ENCODE data around the gene PLEKHJ1. TPM values are rescaled to one million over a fixed set of nuclear protein-coding genes. Genes with fewer than 3 reads are reported as not detected.

The PLEKHJ1 gene
- total and polyA plus RNA-seq, 2 of the 13 experiments (the other 11 are each of a cell fraction or from before 2014, with no cell fraction given), result 70.5 to 130 TPM

DNA sequence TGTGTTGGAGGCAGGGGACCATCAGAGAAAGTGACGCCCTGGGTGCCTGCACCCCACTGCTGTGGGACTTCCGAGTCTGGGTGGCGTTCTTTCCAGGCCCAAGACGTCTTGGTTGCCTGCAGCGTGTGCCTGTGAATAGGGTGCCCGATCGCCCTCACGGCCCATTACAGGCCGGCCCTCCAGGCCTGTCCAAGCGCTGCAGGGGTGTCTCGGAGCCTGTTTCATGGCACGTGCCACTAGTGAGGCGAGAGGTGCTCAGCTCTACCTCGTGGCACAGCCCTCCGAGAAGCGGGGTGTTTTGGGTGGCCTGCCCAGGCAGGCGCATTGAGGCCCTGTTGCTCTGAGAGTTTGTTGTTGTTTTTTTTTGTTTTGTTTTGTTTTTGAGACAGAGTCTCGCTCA is 42.3 kb downstream of the PLEKHJ1 start:
- Histone ChIP-seq H3K36me3 (replicated peaks in 1 of 2; ENCODE audit: control insufficient read depth in 1 of 2, insufficient read depth in 2 of 2, low read length in 2 of 2) (peaks cover 42 to 71% of the 10 kb centered on the region in 2 experiments; a peak in 4 of 5 replicates), H3K4me2 (ENCODE audit: low read depth, low read length) (no peak overlapping the region), H3K27ac (ENCODE audit: extremely low read length, insufficient read depth, low read length) (no peak overlapping the region), H3K79me2 (ENCODE audit: insufficient read depth, low read length) (peaks cover 16% of the 10 kb centered on the region), H3K4me1 (ENCODE audit: insufficient read depth, low read length) (no peaks in the 10 kb centered on the region), H3K9me3 (ENCODE audit: low read length) (no peaks in the 10 kb centered on the region), H3K27me3 (ENCODE audit: control insufficient read depth in 1 of 2, insufficient read depth in 2 of 2, low read length in 2 of 2) (no peaks in the 10 kb centered on the region), H3K9ac (ENCODE audit: insufficient read depth, low read depth, low read length) (no peak overlapping the region), H4K20me1 (ENCODE audit: insufficient read depth, low read length) (peaks cover 8% of the 10 kb centered on the region; the same call in 1 of the 2 replicates), H2AFZ (ENCODE audit: low read length) (no peak overlapping the region), H3K4me3 (replicated peaks in 1 of 3; ENCODE audit: insufficient read depth in 1 of 3, low read depth in 2 of 3, low read length in 3 of 3) (no peak overlapping the region)
- WGBS (ENCODE audit: low lambda C conversion rate), result 100% methylated on average over 9 of the region's 18 CpGs
- ATAC-seq (no peak), DNase-seq (ENCODE audit: low spot score) (no peak), FAIRE-seq (no peak)
- intact Hi-C loops (cut with micrococcal nuclease; ENCODE audit: unreplicated experiment) (no loop called here), in situ Hi-C loops (cut with HindIII; ENCODE audit: extremely low pct_ligation_motif_present, low pct_unique_long_range_greater_than_20kb) (no loop called here)
- CTCF ChIA-PET (ENCODE audit: low intra/inter-chr PET ratio, low total read pairs), result no interaction called here
- no TSS peak for BruUV-seq (replicated peaks)
- POLR2A ChIA-PET, result no interaction called here
- TF ChIP-seq TGIF2 (CRISPR knock-in tag; IDR thresholded peaks at IDR 0.05) (no peak), RXRB (CRISPR knock-in tag; IDR thresholded peaks at IDR 0.05; ENCODE audit: borderline replicate concordance) (no peak), KAT7 (CRISPR knock-in tag; IDR thresholded peaks at IDR 0.05; ENCODE audit: borderline replicate concordance) (no peak), SIX4 (CRISPR knock-in tag; IDR thresholded peaks at IDR 0.05) (no peak), FOSL2 (CRISPR knock-in tag; IDR thresholded peaks at IDR 0.05) (no peak), ZNF546 (CRISPR knock-in tag; conservative IDR thresholded peaks at IDR 0.05) (no peak), BORCS8-MEF2B (CRISPR knock-in tag; IDR thresholded peaks at IDR 0.05) (no peak), ZFP1 (CRISPR knock-in tag; IDR thresholded peaks at IDR 0.05) (no peak), IRF9 (CRISPR knock-in tag; IDR thresholded peaks at IDR 0.05; ENCODE audit: borderline replicate concordance) (no peak), ZBTB39 (CRISPR knock-in tag; IDR thresholded peaks at IDR 0.05) (no peak), ZNF678 (CRISPR knock-in tag; IDR thresholded peaks at IDR 0.05) (no peak)
- TF ChIP-seq, protein P1, sequence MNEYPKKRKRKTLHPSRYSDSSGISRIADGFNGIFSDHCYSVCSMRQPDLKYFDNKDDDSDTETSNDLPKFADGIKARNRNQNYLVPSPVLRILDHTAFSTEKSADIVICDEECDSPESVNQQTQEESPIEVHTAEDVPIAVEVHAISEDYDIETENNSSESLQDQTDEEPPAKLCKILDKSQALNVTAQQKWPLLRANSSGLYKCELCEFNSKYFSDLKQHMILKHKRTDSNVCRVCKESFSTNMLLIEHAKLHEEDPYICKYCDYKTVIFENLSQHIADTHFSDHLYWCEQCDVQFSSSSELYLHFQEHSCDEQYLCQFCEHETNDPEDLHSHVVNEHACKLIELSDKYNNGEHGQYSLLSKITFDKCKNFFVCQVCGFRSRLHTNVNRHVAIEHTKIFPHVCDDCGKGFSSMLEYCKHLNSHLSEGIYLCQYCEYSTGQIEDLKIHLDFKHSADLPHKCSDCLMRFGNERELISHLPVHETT (CRISPR knock-in tag; conservative IDR thresholded peaks at IDR 0.05), result no peak
- TF ChIP-seq, protein P2, sequence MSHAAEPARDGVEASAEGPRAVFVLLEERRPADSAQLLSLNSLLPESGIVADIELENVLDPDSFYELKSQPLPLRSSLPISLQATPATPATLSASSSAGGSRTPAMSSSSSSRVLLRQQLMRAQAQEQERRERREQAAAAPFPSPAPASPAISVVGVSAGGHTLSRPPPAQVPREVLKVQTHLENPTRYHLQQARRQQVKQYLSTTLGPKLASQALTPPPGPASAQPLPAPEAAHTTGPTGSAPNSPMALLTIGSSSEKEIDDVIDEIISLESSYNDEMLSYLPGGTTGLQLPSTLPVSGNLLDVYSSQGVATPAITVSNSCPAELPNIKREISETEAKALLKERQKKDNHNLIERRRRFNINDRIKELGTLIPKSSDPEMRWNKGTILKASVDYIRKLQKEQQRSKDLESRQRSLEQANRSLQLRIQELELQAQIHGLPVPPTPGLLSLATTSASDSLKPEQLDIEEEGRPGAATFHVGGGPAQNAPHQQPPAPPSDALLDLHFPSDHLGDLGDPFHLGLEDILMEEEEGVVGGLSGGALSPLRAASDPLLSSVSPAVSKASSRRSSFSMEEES (CRISPR knock-in tag; IDR thresholded peaks at IDR 0.05), result no peak
- TF ChIP-seq, protein P3, sequence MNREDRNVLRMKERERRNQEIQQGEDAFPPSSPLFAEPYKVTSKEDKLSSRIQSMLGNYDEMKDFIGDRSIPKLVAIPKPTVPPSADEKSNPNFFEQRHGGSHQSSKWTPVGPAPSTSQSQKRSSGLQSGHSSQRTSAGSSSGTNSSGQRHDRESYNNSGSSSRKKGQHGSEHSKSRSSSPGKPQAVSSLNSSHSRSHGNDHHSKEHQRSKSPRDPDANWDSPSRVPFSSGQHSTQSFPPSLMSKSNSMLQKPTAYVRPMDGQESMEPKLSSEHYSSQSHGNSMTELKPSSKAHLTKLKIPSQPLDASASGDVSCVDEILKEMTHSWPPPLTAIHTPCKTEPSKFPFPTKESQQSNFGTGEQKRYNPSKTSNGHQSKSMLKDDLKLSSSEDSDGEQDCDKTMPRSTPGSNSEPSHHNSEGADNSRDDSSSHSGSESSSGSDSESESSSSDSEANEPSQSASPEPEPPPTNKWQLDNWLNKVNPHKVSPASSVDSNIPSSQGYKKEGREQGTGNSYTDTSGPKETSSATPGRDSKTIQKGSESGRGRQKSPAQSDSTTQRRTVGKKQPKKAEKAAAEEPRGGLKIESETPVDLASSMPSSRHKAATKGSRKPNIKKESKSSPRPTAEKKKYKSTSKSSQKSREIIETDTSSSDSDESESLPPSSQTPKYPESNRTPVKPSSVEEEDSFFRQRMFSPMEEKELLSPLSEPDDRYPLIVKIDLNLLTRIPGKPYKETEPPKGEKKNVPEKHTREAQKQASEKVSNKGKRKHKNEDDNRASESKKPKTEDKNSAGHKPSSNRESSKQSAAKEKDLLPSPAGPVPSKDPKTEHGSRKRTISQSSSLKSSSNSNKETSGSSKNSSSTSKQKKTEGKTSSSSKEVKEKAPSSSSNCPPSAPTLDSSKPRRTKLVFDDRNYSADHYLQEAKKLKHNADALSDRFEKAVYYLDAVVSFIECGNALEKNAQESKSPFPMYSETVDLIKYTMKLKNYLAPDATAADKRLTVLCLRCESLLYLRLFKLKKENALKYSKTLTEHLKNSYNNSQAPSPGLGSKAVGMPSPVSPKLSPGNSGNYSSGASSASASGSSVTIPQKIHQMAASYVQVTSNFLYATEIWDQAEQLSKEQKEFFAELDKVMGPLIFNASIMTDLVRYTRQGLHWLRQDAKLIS (CRISPR knock-in tag; IDR thresholded peaks at IDR 0.05), result no peak
